Activated T-helper 1 cell treated with anti-CD3 and anti-CD28 coated beads, Interleukin-12 subunit alpha, Interleukin-12 subunit beta, Interleukin-2, Interleukin-4 antibody, amounts not matched to agents 30 ng/mL and 10 ng/mL and 1 ng/mL, durations not matched to agents 14 hours and 24 hours and 36 hours (primary cell): ENCODE data around the gene NEUROD2. TPM values are rescaled to one million over a fixed set of nuclear protein-coding genes. Genes with fewer than 3 reads are reported as not detected.
A peak's percentile ranks its signal among the peaks of the same experiment; 100 is the strongest.

Source experiments
- DNase-seq: peaks from one replicate; pipeline ENCODE4 v3.0.0; 2021; ENCODE audit warnings: low spot score
- H3K27ac Mint-ChIP-seq: one replicate; pipeline ENCODE4 v1.8.0; 2021; ENCODE audit warnings: mild to moderate bottlenecking, mixed read lengths
- H3K27me3 Mint-ChIP-seq: one replicate; pipeline ENCODE4 v1.8.0; 2022; ENCODE audit warnings: mild to moderate bottlenecking, moderate library complexity, mixed read lengths; ENCODE audit not compliant: insufficient read depth
- H3K36me3 Mint-ChIP-seq: one replicate; pipeline ENCODE4 v1.8.0; 2021; ENCODE audit warnings: low read depth, mixed read lengths
- H3K4me1 Mint-ChIP-seq: one replicate; pipeline ENCODE4 v1.8.0; 2021; ENCODE audit warnings: low read depth, mixed read lengths
- H3K4me3 Mint-ChIP-seq: one replicate; pipeline ENCODE4 v1.8.0; 2021; ENCODE audit warnings: mild to moderate bottlenecking, moderate library complexity, mixed read lengths
- H3K9me3 Mint-ChIP-seq: one replicate; pipeline ENCODE4 v1.8.0; 2021; ENCODE audit warnings: mixed read lengths
- intact Hi-C: fragments of 100-400 bp; cut with micrococcal nuclease; formaldehyde crosslinking; loops from one replicate; pipeline ENCODE4 v1.15.1; 2024
- total RNA-seq: library from RNA; stranded (reverse); gene quantifications from 2 replicates; pipeline ENCODE4 v1.2.3, GENCODE V29; 2022

Gene NEUROD2
- total RNA-seq, 1 donor from 2014 or later, result not detected

DNA sequence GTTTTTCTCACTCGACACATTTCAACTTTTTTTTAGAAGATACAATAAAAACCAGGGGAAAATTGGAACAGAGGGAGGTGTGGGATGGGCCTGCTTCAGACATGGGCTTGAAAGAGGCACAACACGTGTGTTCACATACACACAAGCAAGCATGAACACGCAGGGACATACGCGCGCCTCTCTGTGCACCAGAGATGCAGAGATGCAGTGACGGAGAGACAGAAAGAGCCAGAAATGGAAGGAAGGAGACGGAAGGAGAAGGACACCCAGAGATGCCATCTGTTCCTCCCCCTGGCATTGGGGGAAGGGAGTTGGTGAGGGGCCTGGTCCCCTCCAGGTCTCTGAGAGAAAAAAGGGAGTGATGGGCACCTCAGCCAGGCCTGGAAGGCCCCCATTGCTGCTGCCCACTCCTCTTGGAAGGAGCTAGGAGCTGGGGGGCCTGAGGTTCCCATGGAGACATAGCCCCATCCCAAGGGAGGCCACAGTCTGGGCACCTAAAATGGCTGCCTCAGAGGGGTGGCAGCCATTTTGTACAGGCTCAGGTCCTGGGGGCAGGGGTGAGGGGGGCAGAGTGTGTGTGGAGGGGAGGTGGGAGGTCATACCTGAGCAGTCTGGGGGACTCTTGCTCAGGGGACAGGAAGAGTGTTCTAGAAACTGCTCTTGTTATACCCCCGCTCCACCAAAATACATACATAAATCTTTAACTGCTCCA, 3.8 kb upstream of the NEUROD2 start:
- no peaks in the 10 kb centered on the region for H3K9me3 Mint-ChIP-seq
- no peak for DNase-seq
- peaks cover 64% of the 10 kb centered on the region for H3K27me3 Mint-ChIP-seq
- H3K27ac Mint-ChIP-seq, result no peak overlapping the region
- intact Hi-C loops, result no loop called here
- no peaks in the 10 kb centered on the region for H3K4me1 Mint-ChIP-seq
- H3K4me3 Mint-ChIP-seq, result no peak overlapping the region
- H3K36me3 Mint-ChIP-seq, result no peaks in the 10 kb centered on the region

DNA sequence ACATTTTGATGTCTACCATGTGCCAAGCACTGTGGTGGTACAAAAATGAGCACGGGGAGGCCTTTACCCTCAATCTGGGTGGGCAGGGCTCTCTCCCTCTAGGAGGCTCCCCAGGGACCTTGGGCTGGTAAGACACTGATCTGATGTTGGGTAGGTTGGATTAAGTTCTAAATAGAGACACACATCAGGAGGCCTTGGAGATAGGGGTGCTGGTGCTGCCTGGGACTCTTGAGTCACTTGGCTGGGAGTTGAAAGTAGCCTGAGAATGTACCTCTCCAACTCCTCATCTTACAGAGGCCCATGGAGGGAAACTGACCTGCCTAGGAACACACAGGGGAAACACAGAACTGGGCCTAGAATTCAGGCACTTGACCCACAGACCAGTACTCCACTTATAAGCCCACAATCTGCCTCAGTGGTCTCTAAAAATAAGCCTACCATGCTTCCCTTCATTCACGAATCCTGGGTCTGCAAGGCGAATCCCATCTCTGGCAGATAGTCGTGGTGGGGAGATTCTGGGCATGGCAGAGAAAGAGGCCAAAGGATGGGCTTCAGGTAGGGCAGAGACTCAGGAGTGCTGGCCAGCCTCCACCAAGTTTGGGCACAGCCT, 1.8 kb upstream of the NEUROD2 start:
- H3K36me3 Mint-ChIP-seq, result no peaks in the 10 kb centered on the region
- peaks cover 56% of the 10 kb centered on the region for H3K27me3 Mint-ChIP-seq
- no peaks in the 10 kb centered on the region for H3K9me3 Mint-ChIP-seq
- intact Hi-C loops, result loop anchor here (2.0 kb wide), 1 partner anchor 15 kb away; no protein-coding TSS in a partner anchor
- H3K4me3 Mint-ChIP-seq, result no peak overlapping the region
- DNase-seq, result no peak
- H3K4me1 Mint-ChIP-seq, result no peaks in the 10 kb centered on the region
- H3K27ac Mint-ChIP-seq, result no peak overlapping the region

GRCh38 chr17:39608142-39608981, 642 bp upstream of the NEUROD2 start:
- DNase-seq, result no peak
- intact Hi-C loops, result loop anchor here (2.0 kb wide), 1 partner anchor 14 kb away; no protein-coding TSS in a partner anchor
- H3K27me3 Mint-ChIP-seq, result peaks cover 59% of the 10 kb centered on the region

DNA sequence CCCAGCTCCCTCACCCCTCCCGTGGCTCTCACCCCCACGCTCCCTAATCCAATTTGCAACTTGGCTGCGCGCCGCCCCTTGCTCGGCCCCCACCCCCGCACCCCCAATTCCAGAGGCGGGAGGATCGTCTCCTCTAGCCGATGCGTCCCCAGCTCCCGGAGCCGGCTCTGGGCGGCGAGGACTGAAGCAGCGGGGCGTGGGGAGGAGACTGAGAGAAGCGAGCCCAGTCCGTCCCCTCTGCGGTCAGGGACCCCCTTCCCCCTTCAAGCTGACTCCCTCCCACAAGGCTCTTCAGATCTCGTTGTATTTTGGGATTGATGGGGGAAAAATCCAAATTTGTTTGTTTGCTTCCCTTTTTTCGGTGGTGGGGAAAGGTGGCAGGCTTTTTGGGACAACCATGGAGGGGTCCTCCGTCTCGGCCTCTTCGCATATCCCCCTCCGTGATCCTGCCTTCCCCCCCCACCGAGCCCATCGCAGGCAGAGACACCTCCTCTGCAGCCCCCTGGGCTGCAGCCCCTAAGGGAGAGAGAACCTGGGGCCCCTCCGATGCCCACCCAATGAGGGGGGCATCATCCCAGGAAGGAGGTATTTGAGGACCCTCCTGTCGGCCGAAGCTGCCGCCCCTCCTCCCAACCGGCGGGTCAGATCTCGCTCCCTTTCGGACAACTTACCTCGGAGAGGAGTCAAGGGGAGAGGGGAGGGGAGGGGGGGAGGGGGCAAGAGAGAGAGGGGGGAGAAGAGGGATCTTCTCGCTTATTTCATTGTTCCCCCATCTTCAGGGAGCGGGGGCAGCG, 466 bp downstream of the NEUROD2 start:
- intact Hi-C loops, result no loop called here
- Mint-ChIP-seq H3K9me3 (no peaks in the 10 kb centered on the region), H3K4me3 (no peak overlapping the region), H3K4me1 (peaks cover 8% of the 10 kb centered on the region), H3K27ac (no peak overlapping the region), H3K27me3 (peaks cover 64% of the 10 kb centered on the region), H3K36me3 (no peaks in the 10 kb centered on the region)
- DNase-seq, result no peak

More at GRCh38 chr17:39608142-39608981, 642 bp upstream of the NEUROD2 start:
- H3K36me3 Mint-ChIP-seq, result no peaks in the 10 kb centered on the region
- no peaks in the 10 kb centered on the region for H3K9me3 Mint-ChIP-seq
- no peak overlapping the region for H3K4me3 Mint-ChIP-seq
- H3K27ac Mint-ChIP-seq, result no peak overlapping the region
- peaks cover 4% of the 10 kb centered on the region for H3K4me1 Mint-ChIP-seq

- H3K27me3 Mint-ChIP-seq, result peaks cover 72% of the 10 kb centered on the region
- DNase-seq, result no peak
- intact Hi-C loops, result no loop called here
- no peaks in the 10 kb centered on the region for H3K9me3 Mint-ChIP-seq
- H3K4me3 Mint-ChIP-seq, result no peak overlapping the region
- no peak overlapping the region for H3K27ac Mint-ChIP-seq
- no peaks in the 10 kb centered on the region for H3K36me3 Mint-ChIP-seq
- H3K4me1 Mint-ChIP-seq, result peaks cover 8% of the 10 kb centered on the region
These were observed 1.2 kb downstream of the NEUROD2 start for GRCh38 chr17:39606434-39607056.

DNA sequence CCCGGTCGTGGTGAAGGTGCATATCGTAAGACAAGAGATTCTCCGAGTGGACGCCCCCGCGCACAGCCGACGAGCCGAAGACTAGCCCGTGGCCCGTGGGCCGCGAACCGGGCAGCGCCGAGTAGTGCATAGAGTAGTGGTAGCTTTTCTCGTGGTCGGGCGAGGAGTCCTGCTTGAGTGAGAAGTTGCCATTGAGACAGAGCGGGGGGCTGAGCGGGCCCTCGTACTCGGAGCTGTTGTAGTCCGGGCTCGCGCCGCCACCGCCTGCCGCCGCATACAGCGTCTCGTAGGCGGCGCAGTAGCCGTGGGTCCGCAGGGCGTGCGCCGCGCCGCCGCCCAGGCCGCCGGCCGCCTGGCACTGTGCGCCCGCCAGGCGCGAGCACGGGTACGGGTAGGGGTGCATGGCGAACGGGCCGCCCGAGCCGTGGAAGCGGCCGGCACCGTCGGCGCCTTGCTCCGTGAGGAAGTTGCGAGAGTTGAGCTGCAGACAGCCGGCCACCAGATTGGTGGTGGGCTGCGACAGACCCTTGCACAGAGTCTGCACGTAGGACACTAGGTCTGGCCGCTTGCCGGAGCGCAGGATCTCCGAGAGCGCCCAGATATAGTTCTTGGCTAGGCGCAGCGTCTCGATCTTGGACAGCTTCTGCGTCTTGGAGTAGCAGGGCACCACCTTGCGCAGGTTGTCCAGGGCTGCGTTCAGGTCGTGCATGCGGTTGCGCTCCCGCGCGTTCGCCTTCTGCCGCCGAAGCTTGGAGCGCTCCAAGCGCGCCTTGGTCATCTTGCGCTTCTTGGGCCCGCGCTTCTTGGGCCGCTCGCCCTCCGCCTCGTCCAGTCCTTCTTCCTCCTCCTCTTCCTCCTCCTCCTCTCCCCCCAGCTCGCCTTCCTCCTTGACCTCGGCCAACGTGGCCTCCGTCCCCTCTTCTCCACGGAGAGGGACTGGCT, 2.0 kb downstream of the NEUROD2 start:
- H3K4me3 Mint-ChIP-seq, result peak overlapping the region; percentile 11
- H3K4me1 Mint-ChIP-seq, result peaks cover 8% of the 10 kb centered on the region
- DNase-seq, result no peak
- peaks cover 71% of the 10 kb centered on the region for H3K27me3 Mint-ChIP-seq
- no peak overlapping the region for H3K27ac Mint-ChIP-seq
- H3K36me3 Mint-ChIP-seq, result no peaks in the 10 kb centered on the region
- intact Hi-C loops, result no loop called here
- H3K9me3 Mint-ChIP-seq, result no peaks in the 10 kb centered on the region

GRCh38 chr17:39604911-39605491, 2.7 kb downstream of the NEUROD2 start:
- Mint-ChIP-seq H3K36me3 (no peaks in the 10 kb centered on the region), H3K27me3 (peaks cover 75% of the 10 kb centered on the region), H3K9me3 (no peaks in the 10 kb centered on the region), H3K4me3 (no peak overlapping the region), H3K4me1 (peaks cover 8% of the 10 kb centered on the region), H3K27ac (peak overlapping the region; percentile 23)
- no peak for DNase-seq
- intact Hi-C loops, result no loop called here

DNA sequence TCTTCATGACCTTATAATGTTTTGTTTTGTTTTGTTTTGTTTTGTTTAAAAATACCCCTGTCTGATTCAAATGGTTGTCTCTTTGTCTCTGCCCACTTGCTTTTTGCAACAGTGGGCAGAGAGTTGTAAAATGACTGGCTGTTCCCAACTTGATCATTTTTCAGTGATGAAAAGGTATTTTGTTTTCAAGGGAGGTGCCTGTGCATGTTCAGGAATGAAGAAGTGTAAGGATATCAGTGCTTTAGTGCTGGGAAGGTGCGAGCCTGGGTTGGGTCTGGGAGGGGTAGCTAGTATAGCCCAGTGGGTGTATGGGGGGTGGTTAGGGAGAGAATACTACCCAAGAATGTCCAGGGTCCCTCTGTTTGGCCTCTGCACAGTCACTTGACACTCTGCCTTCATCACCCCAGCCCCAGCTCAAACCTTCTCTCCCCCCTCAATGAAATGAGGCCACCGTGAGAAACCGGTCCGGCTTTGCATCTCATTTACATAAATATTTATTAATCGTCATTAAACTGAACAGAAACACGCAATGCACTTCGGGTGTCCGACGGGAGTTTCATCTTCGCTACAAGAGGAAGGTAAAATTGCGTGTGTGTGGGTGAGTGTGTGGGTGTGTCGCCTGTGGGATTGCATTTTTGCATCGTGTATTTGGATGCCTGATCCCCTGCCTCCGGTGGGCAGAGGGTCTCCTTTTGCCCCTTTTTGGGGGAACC, 4.3 kb downstream of the NEUROD2 start:
- Mint-ChIP-seq H3K27me3 (peaks cover 67% of the 10 kb centered on the region), H3K4me3 (no peak overlapping the region), H3K4me1 (peaks cover 8% of the 10 kb centered on the region), H3K27ac (no peak overlapping the region), H3K36me3 (no peaks in the 10 kb centered on the region), H3K9me3 (no peaks in the 10 kb centered on the region)
- intact Hi-C loops, result no loop called here
- DNase-seq, result no peak

DNA sequence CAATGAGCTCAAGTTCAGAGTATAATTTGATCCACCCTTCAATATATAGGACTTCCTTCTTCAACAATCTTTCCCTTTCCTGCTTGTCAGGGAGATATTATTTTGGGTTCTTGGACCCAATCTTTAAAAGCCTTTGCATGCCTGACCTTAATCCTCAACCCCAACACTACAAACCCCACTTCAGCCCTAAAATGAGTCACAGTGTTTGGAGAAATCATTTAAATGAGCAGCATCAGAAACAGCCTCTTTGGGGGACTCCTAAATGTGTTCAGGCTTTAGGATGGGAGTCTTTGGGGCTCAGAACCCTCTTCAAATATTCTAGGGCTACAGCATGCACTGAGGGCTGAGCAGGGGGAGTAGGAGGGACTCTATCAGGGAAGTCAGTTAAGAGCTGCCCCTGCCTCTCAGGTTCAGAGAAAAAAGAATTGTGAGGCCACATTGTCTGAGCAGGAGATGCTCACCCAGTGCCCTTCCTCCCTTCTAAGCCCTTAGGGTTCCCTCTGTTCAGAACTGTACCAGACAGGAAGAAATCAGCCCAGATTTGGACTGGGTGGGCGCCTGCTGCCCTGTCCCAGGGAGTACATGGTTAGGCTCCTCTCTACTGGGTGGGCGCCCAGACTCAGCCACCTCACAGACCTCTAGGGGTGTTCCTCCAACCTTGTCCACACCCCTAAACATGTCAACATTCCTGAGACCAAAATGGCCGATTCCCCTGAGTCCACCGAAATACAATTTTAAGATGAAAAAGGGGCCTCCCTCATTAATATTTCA, 5.0 kb downstream of the NEUROD2 start:
- intact Hi-C loops, result no loop called here
- H3K4me1 Mint-ChIP-seq, result peaks cover 8% of the 10 kb centered on the region
- H3K4me3 Mint-ChIP-seq, result no peak overlapping the region
- no peak for DNase-seq
- H3K36me3 Mint-ChIP-seq, result no peaks in the 10 kb centered on the region
- H3K9me3 Mint-ChIP-seq, result no peaks in the 10 kb centered on the region
- H3K27ac Mint-ChIP-seq, result no peak overlapping the region
- peaks cover 73% of the 10 kb centered on the region for H3K27me3 Mint-ChIP-seq

GRCh38 chr17:39601758-39602532, 5.8 kb downstream of the NEUROD2 start:
- Mint-ChIP-seq H3K27me3 (peaks cover 73% of the 10 kb centered on the region), H3K27ac (no peak overlapping the region), H3K36me3 (no peaks in the 10 kb centered on the region), H3K4me1 (peaks cover 10% of the 10 kb centered on the region), H3K9me3 (no peaks in the 10 kb centered on the region), H3K4me3 (no peak overlapping the region)
- intact Hi-C loops, result no loop called here
- DNase-seq, result no peak
